GM12891 (cell line): Measurements from ENCODE around the gene GRIA3.
"Not testable (repeated sequence)": the region's sequence is repeated elsewhere in the genome, so short reads cannot be mapped to it uniquely, and the experiment has no call there.

Source experiments
- DNase-seq: peaks from one replicate; pipeline ENCODE4 v3.0.0; 2011; ENCODE audit warnings: low spot score; ENCODE audit not compliant: insufficient read length
- FAIRE-seq: peaks from 2 replicates; lab custom pipeline; 2011; peaks lifted over from hg19 to GRCh38; lab: Jason Lieb, UNC
- PAX5 ChIP-seq: IDR thresholded peaks from 2 replicates; pipeline ENCODE4 v1.6.1; 2011; ENCODE audit warnings: low read length, moderate library complexity, mild to moderate bottlenecking; ENCODE audit not compliant: insufficient read depth, severe bottlenecking
- POLR2A ChIP-seq: IDR thresholded peaks from 2 replicates; pipeline ENCODE4 v1.6.1; 2011; ENCODE audit warnings: low read depth, low read length, control low read depth
- POLR2AphosphoS5 ChIP-seq: IDR thresholded peaks from 2 replicates; pipeline ENCODE4 v1.6.1; 2011; ENCODE audit warnings: low read depth, low read length, control low read depth
- POU2F2 ChIP-seq: IDR thresholded peaks from 2 replicates; pipeline ENCODE4 v1.6.1; 2011; ENCODE audit warnings: low read depth, mild to moderate bottlenecking, control low read depth, low read length, moderate library complexity
- SPI1 ChIP-seq: IDR thresholded peaks from 2 replicates; pipeline ENCODE4 v1.6.1; 2011; ENCODE audit warnings: low read depth, low read length, control low read depth
- TAF1 ChIP-seq: IDR thresholded peaks from 2 replicates; pipeline ENCODE4 v1.6.1; 2011; ENCODE audit warnings: low read depth, low read length, control low read depth

GRIA3 gene

GRCh38 chrX:123504047-123504446 lies 320.0 kb downstream of the GRIA3 start:
- TF ChIP-seq TAF1: no peak
- DNase-seq: no peak

GRCh38 chrX:123504630-123505270 lies 320.7 kb downstream of the GRIA3 start:
- TF ChIP-seq SPI1: no peak
- no peak for FAIRE-seq

More at GRCh38 chrX:123504047-123504446, 320.0 kb downstream of the GRIA3 start:
- no peak for FAIRE-seq

GRCh38 chrX:123513585-123514278 lies 329.7 kb downstream of the GRIA3 start:
- TF ChIP-seq SPI1 (no peak), POU2F2 (no peak), TAF1 (no peak), PAX5 (no peak), POLR2AphosphoS5 (no peak), POLR2A (no peak)
- no peak for DNase-seq
- no peak for FAIRE-seq

More at GRCh38 chrX:123504630-123505270, 320.7 kb downstream of the GRIA3 start:
- DNase-seq: no peak

GRCh38 chrX:123514279-123514640 lies 330.2 kb downstream of the GRIA3 start:
- not testable (repeated sequence) for FAIRE-seq, DNase-seq

- TF ChIP-seq POLR2AphosphoS5 (no peak), POU2F2 (no peak), TAF1 (no peak), SPI1 (no peak)
- no peak for DNase-seq
- FAIRE-seq: no peak
Measured at GRCh38 chrX:123518791-123519190, 334.7 kb downstream of the GRIA3 start.

GRCh38 chrX:123525123-123525725 lies 341.1 kb downstream of the GRIA3 start:
- FAIRE-seq (peak; percentile 47), DNase-seq (no peak)
- TF ChIP-seq TAF1: no peak

- FAIRE-seq, DNase-seq: not testable (repeated sequence)
Measured at GRCh38 chrX:123530726-123531125, 346.6 kb downstream of the GRIA3 start.
